ENCODE measurements around the gene CEACAM19. TPM values are rescaled to one million over a fixed set of nuclear protein-coding genes. Genes with fewer than 3 reads are reported as not detected.

Gene CEACAM19
- total RNA-seq, 1 donor from 2014 or later = 1.1 TPM

DNA sequence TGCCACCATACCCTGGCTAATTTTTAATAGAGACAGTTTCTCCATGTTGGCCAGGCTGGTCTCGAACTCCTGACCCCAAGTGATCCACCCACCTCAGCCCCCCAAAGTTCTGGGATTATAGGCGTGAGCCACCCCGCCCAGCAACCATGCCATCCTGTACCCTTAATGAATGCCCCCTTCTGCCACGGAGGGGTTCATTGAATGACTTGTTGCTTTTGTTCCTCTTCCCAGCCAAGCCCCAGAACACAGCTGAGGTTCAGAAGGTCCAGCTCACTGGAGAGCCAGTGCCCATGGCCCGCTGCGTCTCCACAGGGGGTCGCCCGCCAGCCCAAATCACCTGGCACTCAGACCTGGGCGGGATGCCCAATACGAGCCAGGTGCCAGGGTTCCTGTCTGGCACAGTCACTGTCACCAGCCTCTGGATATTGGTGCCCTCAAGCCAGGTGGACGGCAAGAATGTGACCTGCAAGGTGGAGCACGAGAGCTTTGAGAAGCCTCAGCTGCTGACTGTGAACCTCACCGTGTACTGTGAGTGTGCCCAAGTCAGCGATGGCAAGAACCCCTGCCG is 21.6 kb upstream of the CEACAM19 start:
- intact Hi-C loops (cut with micrococcal nuclease) = no loop called here
- Mint-ChIP-seq H3K9me3 (no peaks in the 10 kb centered on the region), H3K27ac (no peak overlapping the region), H3K27me3 (ENCODE audit: insufficient read depth) (no peaks in the 10 kb centered on the region), H3K36me3 (ENCODE audit: low read depth) (peaks cover 7% of the 10 kb centered on the region), H3K4me3 (no peak overlapping the region), H3K4me1 (ENCODE audit: low read depth) (peaks cover 4% of the 10 kb centered on the region)
- DNase-seq (ENCODE audit: low spot score) = no peak

DNA sequence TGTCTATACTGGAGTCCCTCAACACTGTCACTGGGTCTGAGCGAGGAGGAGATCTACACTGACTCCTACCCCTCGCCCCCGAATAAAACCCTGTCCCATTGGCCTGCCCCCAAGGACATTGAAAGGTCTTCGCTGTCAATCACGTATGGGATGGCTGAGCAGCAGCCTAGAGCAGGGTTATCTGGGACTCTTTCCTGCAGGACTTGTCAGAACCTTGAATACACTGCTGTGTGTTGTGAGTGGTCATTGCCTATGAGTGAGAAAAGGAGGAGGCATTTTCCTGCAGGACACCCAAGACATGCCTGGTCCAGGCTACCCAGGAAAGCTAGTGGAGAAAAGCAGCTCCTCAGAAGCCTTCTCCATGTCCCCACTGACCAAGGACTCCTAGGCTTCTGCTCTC is 17.9 kb upstream of the CEACAM19 start:
- peaks cover 9% of the 10 kb centered on the region for H3K36me3 Mint-ChIP-seq (ENCODE audit: low read depth)
- H3K27me3 Mint-ChIP-seq (ENCODE audit: insufficient read depth) = no peaks in the 10 kb centered on the region
- peaks cover 13% of the 10 kb centered on the region for H3K4me1 Mint-ChIP-seq (ENCODE audit: low read depth)
- no peaks in the 10 kb centered on the region for H3K9me3 Mint-ChIP-seq
- H3K27ac Mint-ChIP-seq = no peak overlapping the region
- no peak overlapping the region for H3K4me3 Mint-ChIP-seq
- no peak for DNase-seq (ENCODE audit: low spot score)
- intact Hi-C loops (cut with micrococcal nuclease) = no loop called here

DNA sequence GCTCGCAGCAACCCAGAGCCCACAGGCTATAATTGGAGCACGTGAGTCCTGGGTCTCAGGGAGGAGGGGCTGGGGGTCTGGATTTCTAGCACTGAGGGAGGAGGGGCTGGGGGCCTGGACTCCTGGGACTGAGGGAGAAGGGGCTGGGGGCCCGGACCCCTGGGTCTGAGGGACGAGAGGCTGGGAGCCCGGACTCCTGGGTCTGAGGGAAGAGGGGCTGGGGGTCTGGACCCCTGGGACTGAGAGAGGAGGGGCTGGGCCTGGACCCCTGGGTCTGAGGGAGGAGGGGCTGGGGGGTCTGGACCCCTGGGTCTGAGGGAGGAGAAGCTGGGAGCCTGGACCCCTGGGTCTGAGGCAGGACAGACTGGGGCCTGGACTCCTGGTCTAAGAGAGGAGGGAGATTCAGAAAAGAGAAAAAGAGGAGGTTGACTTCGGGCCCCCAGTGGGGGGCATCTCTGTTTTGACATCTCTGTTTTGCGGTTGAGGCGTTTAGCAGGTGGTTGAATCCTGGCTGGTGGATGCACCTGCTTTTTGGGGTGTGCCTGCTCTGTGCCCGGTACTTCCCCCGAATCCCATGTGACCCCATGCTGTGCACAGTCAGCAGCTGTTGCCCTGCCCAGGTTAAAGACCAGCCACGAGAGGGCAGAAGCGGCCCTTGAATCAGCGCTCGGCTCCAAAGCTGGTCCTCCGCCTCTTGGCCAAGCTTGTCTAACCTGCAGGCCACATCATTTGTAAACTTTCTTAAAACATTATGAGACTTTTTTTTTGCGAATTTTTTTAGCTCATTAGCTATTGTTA is 17.1 kb upstream of the CEACAM19 start:
- Mint-ChIP-seq H3K36me3 (ENCODE audit: low read depth) (peaks cover 9% of the 10 kb centered on the region), H3K4me3 (no peak overlapping the region), H3K27ac (no peak overlapping the region), H3K9me3 (no peaks in the 10 kb centered on the region), H3K4me1 (ENCODE audit: low read depth) (peaks cover 13% of the 10 kb centered on the region), H3K27me3 (ENCODE audit: insufficient read depth) (no peaks in the 10 kb centered on the region)
- intact Hi-C loops (cut with micrococcal nuclease) = loop anchor here (1.0 to 2.0 kb wide), 3 partner anchors 38 to 116 kb away; no protein-coding TSS in a partner anchor
- peak; percentile 66 for DNase-seq (ENCODE audit: low spot score)

DNA sequence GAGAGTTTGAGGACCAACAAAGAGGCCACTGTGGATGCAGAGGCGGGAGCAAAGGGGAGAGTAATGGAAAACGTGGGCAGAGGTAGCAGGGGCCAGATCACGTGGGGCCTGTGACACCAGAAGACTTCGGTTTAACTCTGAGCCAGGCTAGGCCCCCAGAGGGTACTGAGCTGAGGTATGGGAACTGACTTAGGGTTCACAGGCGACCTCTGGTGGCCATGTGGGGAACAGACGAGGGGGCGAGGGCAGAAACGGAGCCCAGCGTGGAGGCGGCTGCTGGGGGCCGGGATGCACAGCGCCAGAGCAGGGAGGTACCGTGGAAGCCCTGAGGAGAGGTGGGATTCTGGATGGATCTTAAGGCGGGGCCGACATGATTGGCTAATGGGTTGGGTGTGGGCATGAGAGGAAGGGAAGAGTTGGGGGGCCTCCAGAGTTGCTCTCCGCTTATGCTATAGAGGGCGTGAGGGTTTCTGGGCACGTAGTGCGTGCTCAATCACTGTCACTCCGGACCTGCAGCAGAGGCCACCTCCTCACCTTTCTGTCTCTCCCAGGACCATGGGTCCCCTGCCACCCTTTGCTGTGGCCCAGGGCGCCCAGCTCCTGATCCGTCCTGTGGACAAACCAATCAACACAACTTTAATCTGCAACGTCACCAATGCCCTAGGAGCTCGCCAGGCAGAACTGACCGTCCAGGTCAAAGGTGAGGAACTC is 13.9 kb upstream of the CEACAM19 start:
- Mint-ChIP-seq H3K4me3 (no peak overlapping the region), H3K27ac (no peak overlapping the region), H3K9me3 (no peaks in the 10 kb centered on the region), H3K36me3 (ENCODE audit: low read depth) (peaks cover 2% of the 10 kb centered on the region), H3K4me1 (ENCODE audit: low read depth) (peaks cover 13% of the 10 kb centered on the region), H3K27me3 (ENCODE audit: insufficient read depth) (no peaks in the 10 kb centered on the region)
- intact Hi-C loops (cut with micrococcal nuclease) = loop anchor here (1.0 kb wide), 1 partner anchor 86 kb away; no protein-coding TSS in a partner anchor
- peak; percentile 45 for DNase-seq (ENCODE audit: low spot score)

DNA sequence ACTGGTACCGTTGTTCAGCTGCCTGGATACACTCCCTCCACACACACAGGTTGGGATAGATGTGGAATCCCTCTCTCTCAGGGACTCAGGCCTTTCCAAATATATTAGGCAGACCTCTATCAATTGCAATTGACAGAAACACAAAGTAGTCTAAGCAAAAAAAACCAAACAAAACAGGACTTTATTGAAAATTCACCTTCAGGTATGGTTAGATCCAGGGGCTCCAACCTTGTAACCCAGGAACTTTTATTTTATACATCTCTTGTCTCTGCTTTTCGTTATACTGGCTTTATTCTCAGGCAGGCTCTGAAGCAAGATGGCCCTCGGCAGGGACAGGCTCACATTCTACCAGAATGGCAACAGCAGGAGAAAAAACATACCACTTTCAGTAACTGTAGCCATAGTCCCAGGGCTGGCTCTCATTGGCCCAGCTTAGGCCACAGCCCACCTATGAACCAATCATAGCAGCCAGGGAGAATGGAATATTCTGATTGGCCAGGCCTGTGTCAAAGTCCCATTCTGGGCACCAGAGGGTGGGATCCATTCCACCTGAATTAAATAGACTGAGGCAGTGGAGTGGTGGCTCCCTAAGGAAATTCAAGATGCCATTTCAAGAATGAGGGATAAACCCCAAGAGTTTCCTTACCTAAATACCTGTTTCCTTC is 13.1 kb upstream of the CEACAM19 start:
- Mint-ChIP-seq H3K36me3 (ENCODE audit: low read depth) (peaks cover 2% of the 10 kb centered on the region), H3K4me3 (no peak overlapping the region), H3K9me3 (no peaks in the 10 kb centered on the region), H3K27me3 (ENCODE audit: insufficient read depth) (no peaks in the 10 kb centered on the region), H3K27ac (no peak overlapping the region), H3K4me1 (ENCODE audit: low read depth) (peaks cover 13% of the 10 kb centered on the region)
- DNase-seq (ENCODE audit: low spot score) = no peak
- intact Hi-C loops (cut with micrococcal nuclease) = no loop called here

DNA sequence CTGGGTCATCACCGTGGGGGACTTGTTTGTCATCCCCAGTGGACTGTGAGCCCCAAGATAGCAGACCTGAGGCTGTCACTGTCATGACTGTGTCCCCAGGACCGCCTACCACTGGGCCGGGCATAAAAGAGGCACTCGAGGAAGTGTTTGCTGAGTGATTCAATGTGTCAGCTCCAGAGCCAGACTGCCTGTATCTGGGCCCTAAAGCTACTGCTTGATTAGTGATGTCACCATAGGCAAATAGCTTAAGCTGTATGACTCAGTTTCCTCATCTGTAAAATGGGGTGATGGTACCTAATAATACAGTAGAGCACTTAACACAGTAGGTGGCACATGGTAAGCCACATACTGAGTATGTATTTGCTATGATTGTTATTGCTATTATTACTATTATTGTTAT is 11.2 kb upstream of the CEACAM19 start:
- no peaks in the 10 kb centered on the region for H3K9me3 Mint-ChIP-seq
- no peaks in the 10 kb centered on the region for H3K27me3 Mint-ChIP-seq (ENCODE audit: insufficient read depth)
- no peaks in the 10 kb centered on the region for H3K36me3 Mint-ChIP-seq (ENCODE audit: low read depth)
- no peak for DNase-seq (ENCODE audit: low spot score)
- H3K27ac Mint-ChIP-seq = no peak overlapping the region
- no peak overlapping the region for H3K4me3 Mint-ChIP-seq
- intact Hi-C loops (cut with micrococcal nuclease) = no loop called here
- H3K4me1 Mint-ChIP-seq (ENCODE audit: low read depth) = peaks cover 7% of the 10 kb centered on the region

DNA sequence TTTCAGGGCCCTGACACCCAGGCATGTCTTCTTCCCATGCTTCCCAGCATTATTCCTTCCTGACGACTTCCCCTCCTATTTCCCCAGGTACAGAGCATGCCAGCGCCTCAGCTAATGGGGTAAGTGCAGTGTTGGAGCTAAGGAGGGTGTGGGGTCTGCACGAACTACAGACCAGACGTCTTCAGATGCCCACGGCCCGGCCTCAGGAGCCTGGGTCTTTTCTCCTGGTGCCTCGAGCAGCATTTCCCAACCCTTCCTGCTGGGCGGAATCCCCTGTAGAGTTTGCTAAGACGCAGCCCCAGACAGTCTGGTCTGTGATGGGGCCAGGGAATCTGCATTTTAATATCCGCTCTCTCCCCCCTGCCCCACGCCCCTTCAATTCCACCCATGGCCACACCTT is 10.1 kb upstream of the CEACAM19 start:
- intact Hi-C loops (cut with micrococcal nuclease) = no loop called here
- Mint-ChIP-seq H3K4me3 (no peak overlapping the region), H3K9me3 (no peaks in the 10 kb centered on the region), H3K27ac (no peak overlapping the region), H3K4me1 (ENCODE audit: low read depth) (peaks cover 7% of the 10 kb centered on the region), H3K27me3 (ENCODE audit: insufficient read depth) (no peaks in the 10 kb centered on the region), H3K36me3 (ENCODE audit: low read depth) (no peaks in the 10 kb centered on the region)
- DNase-seq (ENCODE audit: low spot score) = no peak

DNA sequence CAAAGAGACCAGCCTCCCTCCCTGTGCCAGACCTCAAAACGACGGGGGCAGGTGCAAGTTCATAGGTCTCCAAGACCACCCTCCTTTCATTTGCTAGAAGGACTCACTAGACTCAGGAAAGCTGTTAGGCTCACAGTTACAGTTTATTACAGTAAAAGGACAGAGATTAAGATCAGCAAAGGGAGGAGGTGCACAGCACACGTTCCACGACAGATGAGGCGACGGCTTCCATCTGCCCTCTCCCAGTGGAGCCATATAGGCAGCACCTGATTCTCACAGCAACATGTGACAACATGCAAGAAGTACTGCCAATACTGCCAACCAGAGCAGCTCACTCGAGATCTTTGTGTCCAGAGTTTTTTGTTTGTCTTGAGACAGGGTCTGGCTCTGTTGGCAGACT is 9.4 kb upstream of the CEACAM19 start:
- no peak overlapping the region for H3K4me3 Mint-ChIP-seq
- intact Hi-C loops (cut with micrococcal nuclease) = no loop called here
- no peaks in the 10 kb centered on the region for H3K9me3 Mint-ChIP-seq
- peaks cover 6% of the 10 kb centered on the region for H3K4me1 Mint-ChIP-seq (ENCODE audit: low read depth)
- no peaks in the 10 kb centered on the region for H3K36me3 Mint-ChIP-seq (ENCODE audit: low read depth)
- no peak overlapping the region for H3K27ac Mint-ChIP-seq
- H3K27me3 Mint-ChIP-seq (ENCODE audit: insufficient read depth) = no peaks in the 10 kb centered on the region
- DNase-seq (ENCODE audit: low spot score) = no peak

DNA sequence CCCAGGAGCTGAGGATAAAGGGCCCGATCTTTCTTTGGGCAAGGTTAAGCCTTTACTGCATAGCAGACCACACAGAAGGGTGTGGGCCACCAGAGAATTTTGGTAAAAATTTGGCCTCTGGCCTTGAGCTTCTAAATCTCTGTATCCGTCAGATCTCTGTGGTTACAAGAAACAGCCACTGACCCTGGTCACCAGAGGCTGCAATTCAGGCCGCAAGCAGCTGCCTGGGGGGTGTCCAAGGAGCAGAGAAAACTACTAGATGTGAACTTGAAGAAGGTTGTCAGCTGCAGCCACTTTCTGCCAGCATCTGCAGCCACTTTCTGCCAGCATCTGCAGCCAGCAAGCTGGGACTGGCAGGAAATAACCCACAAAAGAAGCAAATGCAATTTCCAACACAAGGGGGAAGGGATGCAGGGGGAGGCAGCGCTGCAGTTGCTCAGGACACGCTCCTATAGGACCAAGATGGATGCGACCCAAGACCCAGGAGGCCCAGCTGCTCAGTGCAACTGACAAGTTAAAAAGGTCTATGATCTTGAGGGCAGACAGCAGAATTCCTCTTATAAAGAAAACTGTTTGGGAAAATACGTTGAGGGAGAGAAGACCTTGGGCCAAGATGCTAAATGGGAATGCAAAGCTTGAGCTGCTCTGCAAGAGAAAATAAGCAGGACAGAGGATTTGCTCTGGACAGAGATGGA is 8.4 kb upstream of the CEACAM19 start:
- no peak for DNase-seq (ENCODE audit: low spot score)
- Mint-ChIP-seq H3K4me1 (ENCODE audit: low read depth) (no peaks in the 10 kb centered on the region), H3K27ac (no peak overlapping the region), H3K9me3 (no peaks in the 10 kb centered on the region), H3K4me3 (no peak overlapping the region), H3K27me3 (ENCODE audit: insufficient read depth) (no peaks in the 10 kb centered on the region), H3K36me3 (ENCODE audit: low read depth) (no peaks in the 10 kb centered on the region)
- intact Hi-C loops (cut with micrococcal nuclease) = no loop called here

DNA sequence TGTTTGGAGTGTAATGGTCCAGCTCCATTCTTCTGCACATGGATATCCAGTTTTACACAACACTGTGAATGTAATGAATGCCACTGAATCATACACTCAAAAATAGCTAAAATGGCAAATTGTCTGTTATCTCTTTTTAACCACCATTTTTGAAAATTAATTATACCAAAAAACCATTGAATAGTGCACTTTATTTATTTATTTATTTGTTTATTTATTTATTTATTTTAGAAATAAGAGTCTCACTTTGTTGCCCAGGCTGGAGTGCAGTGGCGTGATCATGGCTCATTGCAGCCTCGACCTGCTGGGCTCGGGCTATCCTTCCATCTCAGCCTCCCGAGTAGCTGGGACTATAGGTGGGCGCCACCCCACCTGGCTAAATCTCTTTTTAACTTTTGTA is 7.3 kb upstream of the CEACAM19 start:
- no peak for DNase-seq (ENCODE audit: low spot score)
- Mint-ChIP-seq H3K4me1 (ENCODE audit: low read depth) (no peaks in the 10 kb centered on the region), H3K27me3 (ENCODE audit: insufficient read depth) (no peaks in the 10 kb centered on the region), H3K9me3 (no peaks in the 10 kb centered on the region), H3K36me3 (ENCODE audit: low read depth) (no peaks in the 10 kb centered on the region), H3K4me3 (no peak overlapping the region), H3K27ac (no peak overlapping the region)
- intact Hi-C loops (cut with micrococcal nuclease) = no loop called here

DNA sequence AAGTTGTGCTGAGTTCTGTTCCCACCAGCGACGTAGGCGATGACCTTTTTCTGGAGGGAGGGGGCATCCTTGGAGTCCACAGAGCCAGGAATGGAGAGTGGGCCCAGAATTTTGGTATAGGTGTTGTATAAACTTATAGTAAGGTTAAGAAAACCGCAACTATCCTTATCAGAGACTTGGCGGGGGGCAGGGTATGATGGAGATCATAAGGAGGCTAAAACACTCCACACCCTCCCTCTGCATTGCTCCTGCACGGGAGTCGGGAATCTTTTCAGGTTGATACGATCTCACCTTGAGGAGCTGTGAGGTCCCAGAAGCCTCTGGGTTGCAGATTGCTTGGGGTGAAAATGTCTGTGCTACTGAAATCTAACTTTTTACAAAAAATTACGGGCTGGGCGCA is 6.3 kb upstream of the CEACAM19 start:
- H3K4me3 Mint-ChIP-seq = no peak overlapping the region
- no peak overlapping the region for H3K27ac Mint-ChIP-seq
- no peaks in the 10 kb centered on the region for H3K36me3 Mint-ChIP-seq (ENCODE audit: low read depth)
- intact Hi-C loops (cut with micrococcal nuclease) = no loop called here
- H3K4me1 Mint-ChIP-seq (ENCODE audit: low read depth) = no peaks in the 10 kb centered on the region
- H3K9me3 Mint-ChIP-seq = no peaks in the 10 kb centered on the region
- H3K27me3 Mint-ChIP-seq (ENCODE audit: insufficient read depth) = no peaks in the 10 kb centered on the region
- DNase-seq (ENCODE audit: low spot score) = no peak

DNA sequence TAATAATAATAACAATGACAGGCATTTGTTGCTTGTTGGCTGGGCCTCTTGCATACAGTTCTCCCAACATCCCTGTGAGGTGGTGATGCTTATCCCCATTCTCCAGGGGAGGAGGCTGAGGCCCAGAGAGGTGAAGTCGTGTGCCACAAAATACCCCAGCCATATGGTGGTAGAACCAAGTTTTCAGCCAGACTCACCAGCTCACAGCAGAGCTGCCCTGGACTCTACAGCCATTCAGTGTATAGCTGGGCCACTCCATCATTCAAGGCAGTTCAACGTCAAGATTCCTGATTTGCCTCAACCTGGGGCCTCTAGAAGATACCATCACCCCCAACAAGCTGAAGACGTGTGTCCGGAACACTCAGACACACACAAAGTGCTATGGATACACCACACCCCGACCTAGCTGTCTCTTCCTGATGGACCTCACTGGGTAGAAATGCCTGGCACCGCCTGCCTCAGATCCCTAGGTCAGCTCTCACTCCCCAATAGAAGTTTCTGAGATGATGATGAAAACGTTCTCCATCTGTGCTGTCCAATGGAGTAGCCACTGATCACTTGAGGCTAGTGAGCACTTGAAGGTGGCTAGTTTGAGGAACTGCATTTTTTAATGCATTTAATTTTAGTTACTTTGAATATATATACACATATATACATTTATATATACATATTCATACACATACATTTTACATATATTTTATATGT is 4.3 kb upstream of the CEACAM19 start:
- no peaks in the 10 kb centered on the region for H3K36me3 Mint-ChIP-seq (ENCODE audit: low read depth)
- no peak overlapping the region for H3K27ac Mint-ChIP-seq
- DNase-seq (ENCODE audit: low spot score) = no peak
- intact Hi-C loops (cut with micrococcal nuclease) = no loop called here
- no peaks in the 10 kb centered on the region for H3K4me1 Mint-ChIP-seq (ENCODE audit: low read depth)
- H3K27me3 Mint-ChIP-seq (ENCODE audit: insufficient read depth) = no peaks in the 10 kb centered on the region
- no peaks in the 10 kb centered on the region for H3K9me3 Mint-ChIP-seq
- H3K4me3 Mint-ChIP-seq = no peak overlapping the region

Measured in activated T-helper 1 cell treated with anti-CD3 and anti-CD28 coated beads, Interleukin-12 subunit alpha, Interleukin-12 subunit beta, Interleukin-2, Interleukin-4 antibody, amounts not matched to agents 30 ng/mL and 10 ng/mL and 1 ng/mL, durations not matched to agents 14 hours and 24 hours and 36 hours (primary cell).